Inflammatory macrophage treated with lipopolysaccharide for 1 hour (primary cell): ENCODE data around the gene KCNN2.

Source experiments
- DNase-seq, 2 donors: peaks; one replicate each; pipeline ENCODE4 v3.0.0-alpha.2; 2020 to 2022

The KCNN2 gene

DNA sequence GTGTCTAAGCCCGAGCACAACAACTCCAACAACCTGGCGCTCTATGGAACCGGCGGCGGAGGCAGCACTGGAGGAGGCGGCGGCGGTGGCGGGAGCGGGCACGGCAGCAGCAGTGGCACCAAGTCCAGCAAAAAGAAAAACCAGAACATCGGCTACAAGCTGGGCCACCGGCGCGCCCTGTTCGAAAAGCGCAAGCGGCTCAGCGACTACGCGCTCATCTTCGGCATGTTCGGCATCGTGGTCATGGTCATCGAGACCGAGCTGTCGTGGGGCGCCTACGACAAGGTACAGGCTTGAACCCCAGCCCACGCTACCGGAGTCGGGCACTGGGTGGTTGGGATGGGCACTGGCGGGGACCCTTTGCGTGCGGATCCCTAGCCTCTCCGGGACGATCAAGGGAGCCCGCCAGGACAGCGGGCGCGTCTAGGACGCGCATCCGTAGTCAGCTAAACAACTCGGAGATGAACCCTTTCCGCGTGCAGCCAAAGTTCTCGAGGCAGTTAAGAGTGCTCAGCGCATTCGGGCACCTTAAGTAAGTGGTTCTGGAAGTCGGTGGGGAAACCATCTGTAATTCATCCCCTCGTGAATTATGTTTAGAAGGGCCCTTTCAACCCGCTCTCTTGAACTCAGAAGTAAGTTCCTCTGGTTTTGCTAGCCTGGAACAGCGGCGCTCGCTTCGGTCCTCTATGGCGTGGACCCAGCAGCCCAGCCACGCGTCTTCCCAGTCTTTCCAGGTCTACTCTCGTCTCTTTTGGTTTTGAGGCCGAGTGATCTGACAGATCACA lies 1.3 kb downstream of the KCNN2 start:
- no peak for DNase-seq

GRCh38 chr5:114363837-114364236 lies 2.0 kb downstream of the KCNN2 start:
- DNase-seq, result no peak

GRCh38 chr5:114367029-114367428 lies 5.2 kb downstream of the KCNN2 start:
- no peak for DNase-seq

DNA sequence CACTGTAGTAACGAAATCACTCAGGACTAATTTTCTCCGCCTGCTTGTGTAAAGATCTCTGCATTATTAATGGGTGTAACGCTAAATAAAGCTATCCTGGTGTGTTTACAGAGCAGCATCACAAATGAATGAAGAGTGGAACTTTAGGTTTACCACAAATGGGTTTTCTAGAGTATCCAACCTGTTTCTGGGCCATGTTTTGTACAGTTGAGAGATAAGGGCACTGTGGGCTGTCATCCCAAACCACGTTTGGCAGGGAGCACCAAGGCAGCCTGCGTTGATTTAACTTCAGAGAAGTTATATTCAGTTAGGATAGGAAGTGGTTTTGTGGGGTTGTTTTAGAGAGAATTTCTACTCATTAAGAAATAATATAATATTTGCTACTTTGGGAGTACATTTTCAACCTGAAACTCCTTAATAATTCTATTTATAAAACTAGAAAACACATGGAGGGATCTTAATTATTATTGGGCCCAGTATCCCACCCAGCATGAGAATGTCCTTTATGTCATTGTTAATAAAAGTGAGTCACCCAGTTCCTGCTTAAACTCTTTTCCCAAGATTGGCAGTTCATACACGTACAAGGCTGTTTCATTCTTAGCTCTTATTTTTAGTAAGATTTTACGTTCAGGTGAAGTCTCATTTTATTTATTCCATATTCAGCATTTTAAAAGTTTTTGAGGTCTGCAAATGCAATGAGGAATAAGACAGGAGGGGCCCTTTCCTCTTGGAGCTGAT lies 8.0 kb downstream of the KCNN2 start:
- DNase-seq, result no peak

GRCh38 chr5:114377050-114377844 lies 15.4 kb downstream of the KCNN2 start:
- DNase-seq, result no peak

DNA sequence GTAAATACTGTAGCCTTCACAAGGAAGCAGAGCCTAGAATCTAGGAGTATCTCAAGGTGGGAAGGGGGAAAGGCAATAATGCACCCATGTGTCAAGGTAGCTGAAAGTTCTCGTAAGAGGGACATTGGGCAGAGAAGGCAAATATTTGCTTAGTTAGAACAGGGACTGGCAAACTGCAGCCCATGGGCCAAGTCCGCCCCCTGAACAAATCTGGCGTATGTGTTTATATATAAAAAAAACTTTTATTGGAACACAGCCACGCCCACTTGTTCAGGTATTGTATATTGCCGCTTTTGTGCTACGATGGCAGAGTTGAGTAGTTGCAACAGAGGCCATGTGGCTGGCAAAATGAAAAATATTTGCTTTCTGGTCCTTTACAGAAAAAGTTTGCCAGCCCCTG lies 16.1 kb downstream of the KCNN2 start:
- DNase-seq, result no peak

DNA sequence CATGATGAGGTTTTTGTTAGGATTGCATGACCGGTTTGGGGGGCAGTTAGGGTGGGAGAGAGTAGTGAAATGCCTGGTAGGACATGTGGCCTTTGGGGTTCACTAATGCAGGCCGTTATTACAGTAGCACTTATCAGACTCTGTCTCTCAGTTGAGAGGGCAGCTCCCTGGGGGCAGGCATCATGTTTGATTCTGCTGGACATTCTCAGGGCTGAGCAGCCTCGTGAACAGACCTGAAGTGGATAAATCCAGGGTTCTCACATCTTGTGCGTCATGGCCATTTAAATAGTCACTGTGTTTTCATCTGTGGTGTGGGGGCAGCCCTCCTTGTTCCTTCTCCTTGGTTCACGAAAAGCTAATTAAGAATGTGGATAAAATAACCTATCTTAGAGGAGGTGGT lies 18.9 kb downstream of the KCNN2 start:
- DNase-seq, result no peak

DNA sequence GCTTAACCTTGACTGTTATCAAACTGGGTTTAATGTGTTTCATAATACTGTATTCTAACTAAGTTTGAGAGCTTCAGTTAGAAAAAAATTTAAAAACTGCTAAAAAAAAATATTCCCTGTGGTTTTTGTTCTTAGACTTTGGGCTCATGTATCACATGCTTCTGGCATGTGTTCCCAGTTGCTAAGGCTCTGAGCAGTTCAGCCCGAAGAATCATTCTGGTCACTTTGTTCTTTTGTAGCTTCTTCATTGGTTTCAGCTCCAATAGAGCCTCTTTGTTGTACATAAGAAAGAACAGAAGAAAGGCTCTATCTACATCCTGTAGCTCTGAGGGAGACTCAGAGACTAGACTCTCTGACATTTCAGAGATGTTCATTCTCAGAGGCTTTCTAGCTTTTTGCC lies 25.6 kb downstream of the KCNN2 start:
- no peak for DNase-seq

GRCh38 chr5:114390431-114390830 lies 28.6 kb downstream of the KCNN2 start:
- DNase-seq, result no peak

- DNase-seq, result no peak
Observed at GRCh38 chr5:114391321-114391720, 29.5 kb downstream of the KCNN2 start.

DNA sequence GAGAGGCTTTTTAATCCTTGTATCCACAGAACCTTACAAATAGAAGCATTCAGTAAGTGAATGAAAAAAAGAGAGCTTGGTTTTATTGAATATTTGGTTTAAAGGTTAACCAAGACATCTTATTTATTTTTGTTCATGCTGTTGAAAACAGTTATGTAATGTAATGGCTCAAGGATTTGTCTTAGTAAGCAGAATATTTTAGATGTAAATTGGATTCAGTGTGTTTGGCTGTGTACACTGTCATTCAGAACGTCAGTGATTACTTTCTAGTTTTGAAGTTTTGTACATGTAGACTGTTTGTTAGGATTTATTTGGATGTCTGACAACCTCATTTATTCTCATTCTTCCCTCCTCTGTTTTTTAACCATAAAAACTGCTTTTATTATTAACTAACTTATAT lies 31.3 kb downstream of the KCNN2 start:
- DNase-seq, result no peak

GRCh38 chr5:114402206-114402605 lies 40.3 kb downstream of the KCNN2 start:
- no peak for DNase-seq

DNA sequence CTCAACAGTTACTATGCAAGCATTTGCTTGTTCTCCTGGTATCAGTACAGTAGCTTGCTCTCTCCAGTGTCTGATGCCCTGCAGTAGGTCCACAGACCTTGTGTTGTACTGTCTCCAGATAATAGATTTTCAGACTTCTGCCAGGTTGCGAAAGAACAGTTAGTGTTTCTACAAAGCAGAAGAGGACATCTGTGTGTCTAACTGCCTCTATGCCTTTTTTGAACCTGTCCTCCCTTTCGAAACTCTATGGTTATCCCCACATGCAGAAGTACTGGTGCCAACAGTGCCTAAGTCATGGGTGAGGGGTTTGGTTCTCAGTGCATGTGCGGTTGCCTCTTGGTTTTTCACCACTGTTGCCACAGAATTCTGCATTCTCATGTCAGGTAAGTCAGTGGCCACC lies 45.9 kb downstream of the KCNN2 start:
- no peak for DNase-seq

DNA sequence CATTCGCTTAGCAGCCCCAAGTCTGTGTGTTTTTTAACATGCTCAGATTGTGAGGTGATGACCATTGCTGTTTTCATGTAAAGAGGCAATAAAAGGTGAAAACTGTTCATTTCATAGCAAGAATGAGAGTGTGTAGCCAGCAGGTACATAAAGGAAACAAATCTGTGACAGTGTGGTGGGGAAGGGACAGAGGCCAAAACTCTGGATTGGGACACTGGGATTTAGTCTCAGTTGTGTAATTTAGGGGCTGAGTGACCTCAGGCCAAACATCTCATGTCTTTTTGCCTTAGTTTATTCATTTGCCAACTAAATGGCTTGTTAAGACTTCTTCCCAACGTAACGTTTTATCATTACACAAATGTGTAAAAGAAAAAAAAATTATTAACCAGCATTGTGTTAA lies 47.0 kb downstream of the KCNN2 start:
- no peak for DNase-seq

DNA sequence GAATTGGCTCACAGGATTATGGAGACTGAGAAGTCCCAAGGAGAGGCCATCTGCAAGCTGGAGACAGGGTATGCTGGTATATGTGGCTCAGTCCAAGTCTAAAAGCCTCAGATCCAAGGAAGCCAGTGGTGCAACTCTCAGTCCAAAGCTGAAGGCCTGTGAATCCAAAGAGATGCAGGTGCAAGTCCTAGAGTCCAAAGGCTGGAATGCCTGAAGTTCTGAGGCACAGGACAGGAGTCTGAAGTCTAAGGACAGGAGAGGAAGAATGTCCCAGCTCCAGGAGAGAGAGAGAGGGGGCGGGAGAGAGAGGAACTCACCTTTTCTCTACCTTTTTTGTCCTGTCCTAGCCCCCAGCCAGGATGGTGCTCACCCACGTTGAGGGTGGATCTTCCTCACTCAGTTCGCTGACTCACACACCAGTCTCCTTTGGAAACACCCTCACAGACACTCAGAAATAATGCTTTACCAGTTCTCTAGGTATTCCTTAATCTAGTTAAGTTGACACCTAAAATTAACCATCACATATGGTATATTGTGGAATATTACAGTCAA lies 49.6 kb downstream of the KCNN2 start:
- no peak for DNase-seq

GRCh38 chr5:114412510-114413171 lies 50.8 kb downstream of the KCNN2 start:
- DNase-seq, result peak; percentile 3 to 4

- no peak for DNase-seq
Observed at GRCh38 chr5:114415760-114416159, 53.9 kb downstream of the KCNN2 start.

GRCh38 chr5:114416254-114416653 lies 54.4 kb downstream of the KCNN2 start:
- no peak for DNase-seq

GRCh38 chr5:114417519-114417918 lies 55.6 kb downstream of the KCNN2 start:
- DNase-seq, result no peak

- DNase-seq, result peak; percentile 74
Observed at GRCh38 chr5:114418176-114419066, 56.6 kb downstream of the KCNN2 start.

DNA sequence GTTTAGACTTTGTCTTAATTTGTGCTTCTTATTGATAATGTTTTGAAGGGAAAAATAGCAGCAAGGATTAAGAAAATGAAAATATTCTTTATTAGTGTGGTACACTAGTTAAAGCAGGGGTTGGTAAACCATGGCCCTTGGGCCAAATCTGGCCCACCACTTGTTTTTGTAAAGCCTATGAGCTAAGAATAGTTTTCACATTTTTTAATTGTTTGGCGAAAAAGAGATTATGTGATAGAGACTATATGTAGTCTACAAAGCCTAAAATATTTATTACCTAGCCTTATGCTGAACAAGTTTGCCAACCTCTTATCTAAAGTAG lies 57.2 kb downstream of the KCNN2 start:
- DNase-seq, result no peak

GRCh38 chr5:114419959-114420358 lies 58.1 kb downstream of the KCNN2 start:
- no peak for DNase-seq
